Measurements from ENCODE around the gene ATXN1.

The ATXN1 gene

GRCh38 chr6:16331384-16332174, 429.7 kb downstream of the ATXN1 start:
- no peak for DNase-seq (ENCODE audit: extremely low read depth, low read depth)
- no peak overlapping the region for H3K4me3 ChIP-seq (replicated peaks; ENCODE audit: low read depth, low read length)
- TF ChIP-seq, protein P1, sequence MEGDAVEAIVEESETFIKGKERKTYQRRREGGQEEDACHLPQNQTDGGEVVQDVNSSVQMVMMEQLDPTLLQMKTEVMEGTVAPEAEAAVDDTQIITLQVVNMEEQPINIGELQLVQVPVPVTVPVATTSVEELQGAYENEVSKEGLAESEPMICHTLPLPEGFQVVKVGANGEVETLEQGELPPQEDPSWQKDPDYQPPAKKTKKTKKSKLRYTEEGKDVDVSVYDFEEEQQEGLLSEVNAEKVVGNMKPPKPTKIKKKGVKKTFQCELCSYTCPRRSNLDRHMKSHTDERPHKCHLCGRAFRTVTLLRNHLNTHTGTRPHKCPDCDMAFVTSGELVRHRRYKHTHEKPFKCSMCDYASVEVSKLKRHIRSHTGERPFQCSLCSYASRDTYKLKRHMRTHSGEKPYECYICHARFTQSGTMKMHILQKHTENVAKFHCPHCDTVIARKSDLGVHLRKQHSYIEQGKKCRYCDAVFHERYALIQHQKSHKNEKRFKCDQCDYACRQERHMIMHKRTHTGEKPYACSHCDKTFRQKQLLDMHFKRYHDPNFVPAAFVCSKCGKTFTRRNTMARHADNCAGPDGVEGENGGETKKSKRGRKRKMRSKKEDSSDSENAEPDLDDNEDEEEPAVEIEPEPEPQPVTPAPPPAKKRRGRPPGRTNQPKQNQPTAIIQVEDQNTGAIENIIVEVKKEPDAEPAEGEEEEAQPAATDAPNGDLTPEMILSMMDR (IDR thresholded peaks at IDR 0.05; ENCODE audit: low read depth, low read length, missing control alignments): peak; percentile 96

GRCh38 chr6:16329233-16329632, 432.0 kb downstream of the ATXN1 start:
- DNase-seq (ENCODE audit: extremely low read depth, low read depth): no peak
- H3K4me3 ChIP-seq (replicated peaks; ENCODE audit: low read depth, low read length): no peak overlapping the region
- TF ChIP-seq, protein P1 (IDR thresholded peaks at IDR 0.05; ENCODE audit: low read depth, low read length, missing control alignments): no peak

GRCh38 chr6:16327777-16328325, 433.4 kb downstream of the ATXN1 start:
- no peak for DNase-seq (ENCODE audit: extremely low read depth, low read depth)
- TF ChIP-seq, protein P1 (IDR thresholded peaks at IDR 0.05; ENCODE audit: low read depth, low read length, missing control alignments): no peak

DNA sequence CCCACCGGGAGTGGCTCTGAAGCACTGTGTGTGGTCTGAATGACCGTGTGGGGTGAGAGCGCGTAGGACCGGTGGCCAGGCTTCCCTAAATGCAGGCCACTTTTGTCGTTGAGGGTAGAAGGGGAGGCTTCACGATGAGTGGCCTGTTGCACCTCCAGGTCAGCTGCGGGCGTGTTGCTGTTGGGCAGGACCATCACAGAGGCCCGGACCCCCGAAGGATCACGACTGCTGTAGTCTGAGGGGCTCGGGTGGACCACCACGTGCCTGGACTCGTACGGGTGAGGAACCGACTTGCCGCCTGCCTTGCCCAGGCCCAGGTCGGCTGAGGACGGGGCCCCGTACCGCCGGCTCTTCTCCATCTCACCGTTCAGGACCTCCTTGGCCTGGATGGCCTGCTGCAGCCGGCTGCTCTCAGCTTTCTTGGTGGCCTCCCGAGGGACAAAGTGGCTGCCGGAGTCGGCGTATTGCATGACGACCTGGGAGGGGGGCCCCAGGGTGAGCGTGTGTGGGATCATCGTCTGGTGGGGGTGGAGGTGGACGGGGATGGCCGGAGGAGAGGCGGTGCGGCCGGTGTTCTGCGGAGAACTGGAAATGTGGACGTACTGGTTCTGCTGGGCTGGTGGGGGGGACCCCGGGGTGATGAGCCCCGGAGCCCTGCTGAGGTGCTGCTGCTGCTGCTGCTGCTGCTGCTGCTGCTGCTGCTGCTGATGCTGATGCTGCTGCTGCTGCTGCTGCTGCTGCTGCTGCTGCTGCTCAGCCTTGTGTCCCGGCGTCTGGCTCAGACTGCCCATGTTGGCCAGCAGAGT, 434.1 kb downstream of the ATXN1 start:
- TF ChIP-seq, protein P1 (IDR thresholded peaks at IDR 0.05; ENCODE audit: low read depth, low read length, missing control alignments): no peak
- no peak for DNase-seq (ENCODE audit: extremely low read depth, low read depth)
- H3K4me3 ChIP-seq (replicated peaks; ENCODE audit: low read depth, low read length): no peak overlapping the region

More at GRCh38 chr6:16327777-16328325, 433.4 kb downstream of the ATXN1 start:
- no peak overlapping the region for H3K4me3 ChIP-seq (replicated peaks; ENCODE audit: low read depth, low read length)

- no peak for DNase-seq (ENCODE audit: extremely low read depth, low read depth)
- TF ChIP-seq, protein P1 (IDR thresholded peaks at IDR 0.05; ENCODE audit: low read depth, low read length, missing control alignments): no peak
- no peak overlapping the region for H3K4me3 ChIP-seq (replicated peaks; ENCODE audit: low read depth, low read length)
These were observed 434.7 kb downstream of the ATXN1 start for GRCh38 chr6:16326531-16326930.

DNA sequence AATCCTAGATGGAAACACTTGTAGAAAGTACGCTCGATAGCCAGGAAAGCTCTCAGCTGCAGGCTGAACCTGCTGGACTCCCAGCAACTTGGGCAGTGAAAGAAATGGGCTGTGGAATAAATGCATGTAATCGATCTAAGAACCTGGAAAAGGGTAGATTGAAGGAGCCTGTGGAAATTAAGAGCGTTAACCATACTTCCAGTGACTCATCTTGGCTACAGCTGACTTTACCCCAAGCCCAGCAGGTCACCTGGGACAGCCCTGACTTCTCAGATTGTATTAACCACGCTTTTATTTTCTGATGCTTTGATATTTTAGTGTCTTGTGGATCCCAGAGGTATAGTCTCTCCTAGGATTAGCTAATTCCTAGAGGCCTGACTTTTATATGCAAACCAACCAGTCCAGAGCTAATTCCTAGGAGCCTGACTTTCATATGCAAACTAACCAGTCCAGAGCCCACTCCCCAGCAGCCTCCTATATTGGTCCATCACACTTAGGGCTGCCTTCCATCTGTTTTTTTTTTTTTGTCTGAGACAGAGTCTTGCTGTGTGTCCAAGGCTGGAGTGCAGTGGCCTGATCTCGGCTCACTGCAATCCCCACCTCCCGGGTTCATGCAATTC, 436.5 kb downstream of the ATXN1 start:
- TF ChIP-seq, protein P1 (IDR thresholded peaks at IDR 0.05; ENCODE audit: low read depth, low read length, missing control alignments): no peak
- H3K4me3 ChIP-seq (replicated peaks; ENCODE audit: low read depth, low read length): no peak overlapping the region
- no peak for DNase-seq (ENCODE audit: extremely low read depth, low read depth)

Data from HFF-Myc (cell line).